Stimulated activated CD4-positive, alpha-beta T cell treated with anti-CD3 and anti-CD28 coated beads, Interleukin-15, amount 100 ng/mL, for 24 hours (primary cell): ENCODE data around the gene MAP3K3.
"Not testable (repeated sequence)": the region's sequence is repeated elsewhere in the genome, so short reads cannot be mapped to it uniquely, and the experiment has no call there.

Experiments used
- DNase-seq: peaks from one replicate; pipeline ENCODE4 v3.0.0-alpha.2; 2020

The MAP3K3 gene

GRCh38 chr17:63714550-63715277 is 92.5 kb downstream of the MAP3K3 start:
- no peak for DNase-seq

GRCh38 chr17:63716426-63716825 is 94.2 kb downstream of the MAP3K3 start:
- DNase-seq: no peak

- no peak for DNase-seq
These were observed 96.8 kb downstream of the MAP3K3 start for GRCh38 chr17:63718988-63719387.

- DNase-seq: not testable (repeated sequence)
These were observed 98.0 kb downstream of the MAP3K3 start for GRCh38 chr17:63720194-63720593.

GRCh38 chr17:63722403-63722802 is 100.2 kb downstream of the MAP3K3 start:
- no peak for DNase-seq

GRCh38 chr17:63735691-63736090 is 113.5 kb downstream of the MAP3K3 start:
- DNase-seq: no peak

- DNase-seq: no peak
These were observed 118.4 kb downstream of the MAP3K3 start for GRCh38 chr17:63740464-63741142.

- DNase-seq: no peak
These were observed 118.9 kb downstream of the MAP3K3 start for GRCh38 chr17:63741143-63741407.

GRCh38 chr17:63741408-63742173 is 119.4 kb downstream of the MAP3K3 start, which contains the start of gene STRADA:
TSS of gene STRADA (minus strand) at chr17:63741799. CDS start at chr17:63728369, 13,430 bp downstream.
- DNase-seq: peak; percentile 100
